Neural progenitor cell (in vitro differentiated cells): Measurements from ENCODE around the gene SUPT20HL1. TPM values are rescaled to one million over a fixed set of nuclear protein-coding genes. Genes with fewer than 3 reads are reported as not detected.
"Not testable (repeated sequence)": the region's sequence is repeated elsewhere in the genome, so short reads cannot be mapped to it uniquely, and the experiment has no call there.

Experiments
- DNase-seq: peaks from one replicate; pipeline ENCODE4 v3.0.0-alpha.2; 2016; ENCODE audit warnings: low spot score
- H2AFZ ChIP-seq: fragments of 200-600 bp; sonication (generic); replicated peaks from 2 replicates; pipeline ENCODE4 v1.6.1; 2016; ENCODE audit warnings: antibody characterized with exemption
- H3F3A ChIP-seq: fragments of 200-600 bp; sonication (generic); 2 replicates; pipeline ENCODE4 v1.6.1; 2016; ENCODE audit warnings: antibody characterized with exemption, low read depth
- H3K27ac ChIP-seq: fragments of 200-600 bp; sonication (generic); 2 replicates; pipeline ENCODE4 v1.5.1; 2016; ENCODE audit warnings: mild to moderate bottlenecking
- H3K27me3 ChIP-seq: fragments of 200-600 bp; sonication (generic); 2 replicates; pipeline ENCODE4 v1.6.1; 2016; ENCODE audit warnings: mild to moderate bottlenecking, moderate library complexity
- H3K36me3 ChIP-seq: fragments of 200-600 bp; sonication (generic); 2 replicates; pipeline ENCODE4 v1.5.1; 2016
- H3K4me1 ChIP-seq: fragments of 200-600 bp; sonication (generic); 2 replicates; pipeline ENCODE4 v1.6.1; 2016; ENCODE audit warnings: mixed run types
- H3K4me2 ChIP-seq: fragments of 200-600 bp; sonication (generic); 2 replicates; pipeline ENCODE4 v1.6.1; 2016
- H3K4me3 ChIP-seq: fragments of 200-600 bp; sonication (generic); 2 replicates; pipeline ENCODE4 v1.5.1; 2016
- H3K79me2 ChIP-seq: fragments of 200-600 bp; sonication (generic); 2 replicates; pipeline ENCODE4 v1.6.1; 2016; ENCODE audit warnings: low read depth
- H3K9ac ChIP-seq: fragments of 200-600 bp; sonication (generic); 2 replicates; pipeline ENCODE4 v1.6.1; 2016
- H3K9me3 ChIP-seq: fragments of 200-600 bp; sonication (generic); 2 replicates; pipeline ENCODE4 v1.5.1; 2016; ENCODE audit warnings: low read depth
- H4K20me1 ChIP-seq: fragments of 200-600 bp; sonication (generic); 2 replicates; pipeline ENCODE4 v1.6.1; 2016; ENCODE audit warnings: low read depth
- H3K27ac Mint-ChIP-seq: 3 replicates; pipeline ENCODE4 v1.8.0; 2021; ENCODE audit warnings: mixed read lengths
- H3K27me3 Mint-ChIP-seq: 2 replicates; pipeline ENCODE4 v1.8.0; 2022; ENCODE audit warnings: low read depth, mild to moderate bottlenecking, inconsistent platforms, moderate library complexity, mixed read lengths; ENCODE audit not compliant: insufficient read depth
- H3K36me3 Mint-ChIP-seq: 3 replicates; pipeline ENCODE4 v1.8.0; 2021; ENCODE audit warnings: mixed read lengths
- H3K4me1 Mint-ChIP-seq: 3 replicates; pipeline ENCODE4 v1.8.0; 2021; ENCODE audit warnings: mixed read lengths
- H3K4me3 Mint-ChIP-seq: 3 replicates; pipeline ENCODE4 v1.8.0; 2021; ENCODE audit warnings: mild to moderate bottlenecking, moderate library complexity, mixed read lengths
- H3K9me3 Mint-ChIP-seq: 3 replicates; pipeline ENCODE4 v1.8.0; 2020; ENCODE audit warnings: mixed read lengths
- EZH2 ChIP-seq: fragments of 200-600 bp; sonication (generic); IDR thresholded peaks from 2 replicates; pipeline ENCODE4 v1.6.1; 2017; ENCODE audit warnings: antibody characterized with exemption, mild to moderate bottlenecking, moderate library complexity
- EZH2phosphoT487 ChIP-seq: fragments of 200-600 bp; sonication (generic); IDR thresholded peaks from 2 replicates; pipeline ENCODE4 v1.6.1; 2017; ENCODE audit warnings: antibody characterized with exemption
- total RNA-seq: library from RNA; depleted of rRNA; stranded (reverse); fragments of >200 nt; gene quantifications from 2 replicates; pipeline ENCODE4 v1.2.3, GENCODE V29; 2015; ENCODE audit warnings: low replicate concordance
- TF ChIP-seq, protein P1 (sequence below): fragments of 200-600 bp; sonication (generic); IDR thresholded peaks from 2 replicates; pipeline ENCODE4 v1.5.1; 2017; ENCODE audit warnings: antibody characterized with exemption, mild to moderate bottlenecking

Gene SUPT20HL1
- total RNA-seq, 1 donor from 2014 or later = not detected

GRCh38 chrX:24378706-24379105, 18.3 kb downstream of the SUPT20HL1 start:
- Histone ChIP-seq H3K27me3 (no peaks in the 10 kb centered on the region), H3K9me3 (no peaks in the 10 kb centered on the region), H2AFZ (no peak overlapping the region), H3K4me1 (no peaks in the 10 kb centered on the region), H3K36me3 (no peaks in the 10 kb centered on the region), H3K4me3 (no peak overlapping the region), H3K4me2 (no peak overlapping the region), H3K27ac (no peak overlapping the region), H4K20me1 (no peaks in the 10 kb centered on the region), H3F3A (peaks cover 15% of the 10 kb centered on the region), H3K9ac (no peak overlapping the region), H3K79me2 (no peaks in the 10 kb centered on the region)
- DNase-seq = no peak
- no peak overlapping the region for H3K27ac Mint-ChIP-seq
- H3K36me3 Mint-ChIP-seq = no peaks in the 10 kb centered on the region
- peaks cover 4% of the 10 kb centered on the region for H3K27me3 Mint-ChIP-seq
- peaks cover 3% of the 10 kb centered on the region for H3K4me1 Mint-ChIP-seq
- TF ChIP-seq EZH2 (no peak), EZH2phosphoT487 (no peak)
- TF ChIP-seq, protein P1, sequence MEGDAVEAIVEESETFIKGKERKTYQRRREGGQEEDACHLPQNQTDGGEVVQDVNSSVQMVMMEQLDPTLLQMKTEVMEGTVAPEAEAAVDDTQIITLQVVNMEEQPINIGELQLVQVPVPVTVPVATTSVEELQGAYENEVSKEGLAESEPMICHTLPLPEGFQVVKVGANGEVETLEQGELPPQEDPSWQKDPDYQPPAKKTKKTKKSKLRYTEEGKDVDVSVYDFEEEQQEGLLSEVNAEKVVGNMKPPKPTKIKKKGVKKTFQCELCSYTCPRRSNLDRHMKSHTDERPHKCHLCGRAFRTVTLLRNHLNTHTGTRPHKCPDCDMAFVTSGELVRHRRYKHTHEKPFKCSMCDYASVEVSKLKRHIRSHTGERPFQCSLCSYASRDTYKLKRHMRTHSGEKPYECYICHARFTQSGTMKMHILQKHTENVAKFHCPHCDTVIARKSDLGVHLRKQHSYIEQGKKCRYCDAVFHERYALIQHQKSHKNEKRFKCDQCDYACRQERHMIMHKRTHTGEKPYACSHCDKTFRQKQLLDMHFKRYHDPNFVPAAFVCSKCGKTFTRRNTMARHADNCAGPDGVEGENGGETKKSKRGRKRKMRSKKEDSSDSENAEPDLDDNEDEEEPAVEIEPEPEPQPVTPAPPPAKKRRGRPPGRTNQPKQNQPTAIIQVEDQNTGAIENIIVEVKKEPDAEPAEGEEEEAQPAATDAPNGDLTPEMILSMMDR = no peak
- no peak overlapping the region for H3K4me3 Mint-ChIP-seq
- no peaks in the 10 kb centered on the region for H3K9me3 Mint-ChIP-seq

DNA sequence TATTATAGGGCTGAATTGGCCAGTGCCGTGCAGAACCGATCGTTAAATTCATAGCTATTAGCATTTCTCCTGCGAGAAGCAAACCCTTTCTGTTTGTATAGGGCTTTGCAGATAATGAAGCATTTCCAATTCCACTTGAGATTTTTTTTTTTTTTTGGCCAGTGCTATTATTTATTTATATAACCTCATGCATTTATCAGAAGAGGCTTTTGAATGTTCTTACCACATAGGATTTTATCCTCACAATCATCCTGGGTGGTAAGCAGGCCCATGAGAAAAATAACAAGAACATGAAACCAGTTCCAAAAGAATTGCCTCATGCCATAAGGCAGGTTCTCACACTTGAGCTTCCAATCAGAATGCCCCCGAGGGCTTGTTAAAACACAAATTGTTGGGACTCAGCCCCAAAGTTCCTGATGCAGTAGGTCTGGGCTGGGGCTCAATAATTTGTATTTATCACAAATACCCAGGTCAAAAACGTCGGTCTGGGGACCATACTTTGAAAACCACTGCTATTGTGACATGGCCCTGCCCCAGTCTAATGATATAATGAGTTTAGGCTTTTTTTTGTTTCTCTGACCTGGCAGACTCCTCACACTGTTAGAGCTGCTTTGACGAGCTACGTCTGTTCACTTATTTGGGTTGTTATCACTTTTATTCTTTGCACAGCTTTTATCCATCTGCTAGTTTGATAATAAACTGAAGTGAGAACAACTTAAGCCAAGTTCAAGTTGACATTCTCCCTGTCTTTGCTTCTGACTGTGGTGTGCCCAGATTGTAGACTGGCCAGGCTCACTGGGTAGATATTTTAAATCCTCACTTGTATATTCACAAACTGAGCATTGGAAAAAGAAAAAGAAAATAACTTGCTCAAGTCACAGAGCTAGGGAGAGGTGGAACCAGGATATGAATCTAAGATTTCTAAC, 20.1 kb downstream of the SUPT20HL1 start:
- TF ChIP-seq, protein P1 = no peak
- no peak for TF ChIP-seq EZH2phosphoT487
- TF ChIP-seq EZH2 = no peak
- no peak overlapping the region for H3K27ac Mint-ChIP-seq
- peaks cover 1% of the 10 kb centered on the region for H3K4me1 Mint-ChIP-seq

GRCh38 chrX:24382315-24382714, 21.9 kb downstream of the SUPT20HL1 start:
- H3K27me3 ChIP-seq, H3K27me3 Mint-ChIP-seq, H3K4me2 ChIP-seq, H3K4me3 Mint-ChIP-seq, H4K20me1 ChIP-seq, H3K9ac ChIP-seq, H3K36me3 Mint-ChIP-seq, H3K79me2 ChIP-seq, H3K27ac Mint-ChIP-seq, H3K9me3 ChIP-seq, H3K4me1 ChIP-seq, H3K36me3 ChIP-seq, H3K4me1 Mint-ChIP-seq, H2AFZ ChIP-seq, DNase-seq, H3K4me3 ChIP-seq, H3K9me3 Mint-ChIP-seq, H3K27ac ChIP-seq: not testable (repeated sequence)
- peaks cover 15% of the 10 kb centered on the region for H3F3A ChIP-seq

More for the DNA sequence above, 20.1 kb downstream of the SUPT20HL1 start:
- H3K9ac ChIP-seq = no peak overlapping the region
- H2AFZ ChIP-seq = no peak overlapping the region
- no peaks in the 10 kb centered on the region for H4K20me1 ChIP-seq
- DNase-seq = no peak
- H3K27ac ChIP-seq = no peak overlapping the region
- peaks cover 4% of the 10 kb centered on the region for H3K27me3 Mint-ChIP-seq
- H3K79me2 ChIP-seq = no peaks in the 10 kb centered on the region
- H3K27me3 ChIP-seq = no peaks in the 10 kb centered on the region
- H3K9me3 Mint-ChIP-seq = no peaks in the 10 kb centered on the region
- H3K4me1 ChIP-seq = no peaks in the 10 kb centered on the region
- no peaks in the 10 kb centered on the region for H3K36me3 Mint-ChIP-seq
- H3K4me3 Mint-ChIP-seq = no peak overlapping the region
- H3K9me3 ChIP-seq = no peaks in the 10 kb centered on the region
- H3K36me3 ChIP-seq = no peaks in the 10 kb centered on the region
- peaks cover 15% of the 10 kb centered on the region for H3F3A ChIP-seq
- H3K4me3 ChIP-seq = no peak overlapping the region
- no peak overlapping the region for H3K4me2 ChIP-seq

GRCh38 chrX:24387724-24388123, 27.3 kb downstream of the SUPT20HL1 start:
- Mint-ChIP-seq H3K27ac (no peak overlapping the region), H3K9me3 (no peaks in the 10 kb centered on the region), H3K4me3 (no peak overlapping the region), H3K36me3 (no peaks in the 10 kb centered on the region), H3K4me1 (no peaks in the 10 kb centered on the region), H3K27me3 (peaks cover 7% of the 10 kb centered on the region)
- Histone ChIP-seq H3K4me3 (no peak overlapping the region), H3F3A (peaks cover 3% of the 10 kb centered on the region), H3K9ac (no peak overlapping the region), H3K4me1 (no peaks in the 10 kb centered on the region), H3K9me3 (no peaks in the 10 kb centered on the region), H3K27ac (no peak overlapping the region), H3K79me2 (no peaks in the 10 kb centered on the region), H2AFZ (no peak overlapping the region), H4K20me1 (no peaks in the 10 kb centered on the region), H3K36me3 (no peaks in the 10 kb centered on the region), H3K4me2 (no peak overlapping the region), H3K27me3 (no peaks in the 10 kb centered on the region)
- DNase-seq = no peak
- TF ChIP-seq, protein P1 = no peak
- TF ChIP-seq EZH2 = no peak
- TF ChIP-seq EZH2phosphoT487 = no peak
